WTC11 (cell line): ENCODE measurements around the gene GUCY1B1.

Experiments
- ATF3 ChIP-seq: sonication (generic); formaldehyde crosslinking; conservative IDR thresholded peaks from 2 replicates; pipeline ENCODE4 v1.8.1; 2022; ENCODE audit warnings: mild to moderate bottlenecking, missing genetic modification reagents
- FOXJ3 ChIP-seq: sonication (generic); formaldehyde crosslinking; IDR thresholded peaks from 2 replicates; pipeline ENCODE4 v1.9.0; 2021; ENCODE audit warnings: missing genetic modification reagents, mild to moderate bottlenecking, borderline replicate concordance
- JUN ChIP-seq: sonication (generic); formaldehyde crosslinking; IDR thresholded peaks from 2 replicates; pipeline ENCODE4 v1.8.0; 2023; ENCODE audit warnings: mild to moderate bottlenecking, missing genetic modification reagents
- NFE2L1 ChIP-seq: sonication (generic); formaldehyde crosslinking; IDR thresholded peaks from 2 replicates; pipeline ENCODE4 v1.8.1; 2023; ENCODE audit warnings: missing genetic modification reagents
- RELA ChIP-seq: sonication (generic); formaldehyde crosslinking; IDR thresholded peaks from 2 replicates; pipeline ENCODE4 v1.8.1; 2022; ENCODE audit warnings: missing genetic modification reagents, mild to moderate bottlenecking, borderline replicate concordance
- SP1 ChIP-seq: sonication (generic); formaldehyde crosslinking; conservative IDR thresholded peaks from 2 replicates; pipeline ENCODE4 v1.8.1; 2022; ENCODE audit warnings: missing genetic modification reagents
- USF1 ChIP-seq: sonication (generic); formaldehyde crosslinking; IDR thresholded peaks from 2 replicates; pipeline ENCODE4 v1.8.0; 2022; ENCODE audit warnings: mild to moderate bottlenecking, missing genetic modification reagents
- USF2 ChIP-seq: sonication (generic); formaldehyde crosslinking; IDR thresholded peaks from 2 replicates; pipeline ENCODE4 v1.8.1; 2023; ENCODE audit warnings: mild to moderate bottlenecking, missing genetic modification reagents, moderate library complexity
- ZNF232 ChIP-seq: sonication (generic); formaldehyde crosslinking; IDR thresholded peaks from 2 replicates; pipeline ENCODE4 v1.8.0; 2022; ENCODE audit warnings: mild to moderate bottlenecking, missing genetic modification reagents
- ZNF512 ChIP-seq: sonication (generic); formaldehyde crosslinking; IDR thresholded peaks from 2 replicates; pipeline ENCODE4 v1.8.1; 2022; ENCODE audit warnings: missing genetic modification reagents, borderline replicate concordance
- TF ChIP-seq, protein P1 (sequence below): fragments of 200-600 bp; IDR thresholded peaks from 2 replicates; pipeline ENCODE4 v1.8.0; 2022; ENCODE audit warnings: antibody characterized with exemption
- TF ChIP-seq, protein P2 (sequence below): sonication (generic); formaldehyde crosslinking; conservative IDR thresholded peaks from 2 replicates; pipeline ENCODE4 v1.8.1; 2023; ENCODE audit warnings: mild to moderate bottlenecking, low read depth, missing genetic modification reagents, moderate library complexity
- TF ChIP-seq, protein P3 (sequence below): fragments of 250-450 bp; sonication (Bioruptor Pico); conservative IDR thresholded peaks from 2 replicates; pipeline ENCODE4 v1.9.0; 2021; ENCODE audit warnings: mild to moderate bottlenecking

DNA sequence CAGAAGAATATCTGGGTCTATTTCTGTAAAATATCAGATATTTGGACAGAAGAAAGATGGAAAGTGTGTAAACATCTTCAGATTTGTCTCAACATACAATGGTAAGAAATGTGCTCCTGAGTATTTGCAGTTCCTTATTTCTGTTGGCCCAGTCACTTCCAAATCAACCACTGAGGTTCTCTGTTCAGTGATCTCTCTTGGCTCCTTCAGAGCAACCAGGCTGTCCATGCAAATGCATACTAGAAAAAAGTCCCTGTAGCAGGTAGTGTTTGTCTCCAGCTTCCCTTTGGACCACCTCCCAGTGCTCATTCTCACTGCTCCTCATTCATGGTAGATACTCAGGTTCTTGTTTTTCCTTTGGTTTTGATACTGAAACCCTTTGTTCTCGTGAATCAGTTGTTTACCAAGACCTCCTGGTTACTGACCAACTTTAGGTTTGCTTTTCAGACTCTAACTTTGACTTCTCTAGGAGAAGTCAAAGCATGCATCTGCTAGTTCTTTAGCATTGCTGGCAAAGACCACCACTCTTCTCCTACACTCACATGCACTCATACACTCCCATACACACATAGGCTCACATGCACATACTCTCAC is 78.5 kb downstream of the GUCY1B1 start:
- TF ChIP-seq, protein P1, sequence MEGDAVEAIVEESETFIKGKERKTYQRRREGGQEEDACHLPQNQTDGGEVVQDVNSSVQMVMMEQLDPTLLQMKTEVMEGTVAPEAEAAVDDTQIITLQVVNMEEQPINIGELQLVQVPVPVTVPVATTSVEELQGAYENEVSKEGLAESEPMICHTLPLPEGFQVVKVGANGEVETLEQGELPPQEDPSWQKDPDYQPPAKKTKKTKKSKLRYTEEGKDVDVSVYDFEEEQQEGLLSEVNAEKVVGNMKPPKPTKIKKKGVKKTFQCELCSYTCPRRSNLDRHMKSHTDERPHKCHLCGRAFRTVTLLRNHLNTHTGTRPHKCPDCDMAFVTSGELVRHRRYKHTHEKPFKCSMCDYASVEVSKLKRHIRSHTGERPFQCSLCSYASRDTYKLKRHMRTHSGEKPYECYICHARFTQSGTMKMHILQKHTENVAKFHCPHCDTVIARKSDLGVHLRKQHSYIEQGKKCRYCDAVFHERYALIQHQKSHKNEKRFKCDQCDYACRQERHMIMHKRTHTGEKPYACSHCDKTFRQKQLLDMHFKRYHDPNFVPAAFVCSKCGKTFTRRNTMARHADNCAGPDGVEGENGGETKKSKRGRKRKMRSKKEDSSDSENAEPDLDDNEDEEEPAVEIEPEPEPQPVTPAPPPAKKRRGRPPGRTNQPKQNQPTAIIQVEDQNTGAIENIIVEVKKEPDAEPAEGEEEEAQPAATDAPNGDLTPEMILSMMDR: no peak
- TF ChIP-seq FOXJ3 (CRISPR knock-in tag) (no peak), RELA (CRISPR knock-in tag) (no peak), ZNF512 (CRISPR knock-in tag) (no peak), JUN (no peak), ATF3 (CRISPR knock-in tag) (no peak), SP1 (no peak), USF2 (CRISPR knock-in tag) (no peak), USF1 (CRISPR knock-in tag) (no peak), NFE2L1 (CRISPR knock-in tag) (no peak), ZNF232 (CRISPR knock-in tag) (no peak)
- TF ChIP-seq, protein P2, sequence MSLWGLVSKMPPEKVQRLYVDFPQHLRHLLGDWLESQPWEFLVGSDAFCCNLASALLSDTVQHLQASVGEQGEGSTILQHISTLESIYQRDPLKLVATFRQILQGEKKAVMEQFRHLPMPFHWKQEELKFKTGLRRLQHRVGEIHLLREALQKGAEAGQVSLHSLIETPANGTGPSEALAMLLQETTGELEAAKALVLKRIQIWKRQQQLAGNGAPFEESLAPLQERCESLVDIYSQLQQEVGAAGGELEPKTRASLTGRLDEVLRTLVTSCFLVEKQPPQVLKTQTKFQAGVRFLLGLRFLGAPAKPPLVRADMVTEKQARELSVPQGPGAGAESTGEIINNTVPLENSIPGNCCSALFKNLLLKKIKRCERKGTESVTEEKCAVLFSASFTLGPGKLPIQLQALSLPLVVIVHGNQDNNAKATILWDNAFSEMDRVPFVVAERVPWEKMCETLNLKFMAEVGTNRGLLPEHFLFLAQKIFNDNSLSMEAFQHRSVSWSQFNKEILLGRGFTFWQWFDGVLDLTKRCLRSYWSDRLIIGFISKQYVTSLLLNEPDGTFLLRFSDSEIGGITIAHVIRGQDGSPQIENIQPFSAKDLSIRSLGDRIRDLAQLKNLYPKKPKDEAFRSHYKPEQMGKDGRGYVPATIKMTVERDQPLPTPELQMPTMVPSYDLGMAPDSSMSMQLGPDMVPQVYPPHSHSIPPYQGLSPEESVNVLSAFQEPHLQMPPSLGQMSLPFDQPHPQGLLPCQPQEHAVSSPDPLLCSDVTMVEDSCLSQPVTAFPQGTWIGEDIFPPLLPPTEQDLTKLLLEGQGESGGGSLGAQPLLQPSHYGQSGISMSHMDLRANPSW: no peak
- TF ChIP-seq, protein P3, sequence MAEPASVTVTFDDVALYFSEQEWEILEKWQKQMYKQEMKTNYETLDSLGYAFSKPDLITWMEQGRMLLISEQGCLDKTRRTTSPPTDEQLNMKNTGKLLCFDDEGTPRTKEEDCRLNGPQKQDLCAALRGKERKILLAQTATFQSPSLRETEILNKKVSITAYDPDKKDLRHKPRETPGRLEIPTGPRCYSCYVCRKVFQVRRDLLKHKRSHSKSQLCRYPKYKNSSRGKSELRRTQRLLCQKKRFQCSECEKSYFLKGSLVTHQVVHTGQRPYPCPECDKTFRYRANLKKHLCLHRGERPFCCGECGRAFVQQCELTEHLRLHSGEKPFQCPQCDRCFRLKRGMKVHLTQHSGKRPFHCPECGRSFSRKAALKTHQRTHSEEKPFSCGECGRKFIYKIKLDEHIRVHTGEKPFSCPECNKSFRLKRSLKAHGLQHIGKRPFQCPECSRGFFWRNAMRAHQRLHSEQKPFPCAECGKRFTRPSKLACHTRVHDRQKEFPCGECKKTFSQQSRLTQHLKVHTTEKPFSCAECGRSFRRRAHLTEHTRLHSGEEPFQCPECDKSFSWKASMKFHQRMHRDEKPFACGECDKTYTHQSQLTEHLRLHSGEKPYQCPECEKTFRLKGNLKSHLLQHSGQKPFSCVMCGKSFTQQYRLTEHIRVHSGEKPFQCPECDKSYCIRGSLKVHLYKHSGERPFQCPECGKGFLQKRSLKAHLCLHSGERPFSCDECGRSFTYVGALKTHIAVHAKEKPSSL (CRISPR knock-in tag): no peak
